IMR-90 (cell line): ENCODE measurements around the gene PDZD2. TPM values are rescaled to one million over a fixed set of nuclear protein-coding genes. Genes with fewer than 3 reads are reported as not detected.

Experiments used
- ATAC-seq: fragments of 200-7000 bp; cut with Tn5 transposase; 2 replicates; pipeline ENCODE4 v1.9.1; 2020; ENCODE audit warnings: low read depth, mild to moderate bottlenecking, moderate library complexity
- BruUV-seq: library from RNA; stranded (reverse); fragments of 400-500 nt; replicated peaks from 2 replicates; lab custom pipeline; 2021; lab: Mats Ljungman, UMichigan
- CTCF ChIA-PET: fragments of 300-600 bp; formaldehyde crosslinking; extraction: SDS; loops from one replicate; lab custom pipeline; 2021; ENCODE audit warnings: antibody characterized with exemption; lab: Yijun Ruan, JAX
- POLR2A ChIA-PET: fragments of 300-600 bp; sonication (Branson Sonifier 250); formaldehyde crosslinking; loops from one replicate; lab custom pipeline; 2022; ENCODE audit warnings: antibody characterized with exemption; ENCODE audit not compliant: unreplicated experiment; lab: Charles Lee
- DNase-seq: peaks from one replicate; pipeline ENCODE4 v3.0.0; 2013
- H2AFZ ChIP-seq: replicated peaks from 2 replicates; pipeline ENCODE3; 2013; ENCODE audit warnings: low read length, mild to moderate bottlenecking; ENCODE audit not compliant: poor library complexity
- H2AK5ac ChIP-seq: 2 replicates; pipeline ENCODE4 v1.6.1; 2013; ENCODE audit warnings: low read depth, low read length, inconsistent platforms
- H2AK9ac ChIP-seq: replicated peaks from 2 replicates; pipeline ENCODE3; 2013; ENCODE audit warnings: mild to moderate bottlenecking, low read depth, low read length, moderate library complexity; ENCODE audit not compliant: poor library complexity
- H2BK120ac ChIP-seq: 2 replicates; pipeline ENCODE4 v1.6.1; 2013; ENCODE audit warnings: low read depth, low read length, inconsistent platforms
- H2BK15ac ChIP-seq: 3 replicates; pipeline ENCODE4 v1.6.1; 2013; ENCODE audit warnings: low read depth, low read length, inconsistent platforms
- H2BK20ac ChIP-seq: 2 replicates; pipeline ENCODE4 v1.6.1; 2013; ENCODE audit warnings: low read depth, mild to moderate bottlenecking, inconsistent platforms, low read length, moderate library complexity
- H2BK5ac ChIP-seq: 2 replicates; pipeline ENCODE4 v1.6.1; 2013; ENCODE audit warnings: mild to moderate bottlenecking, low read depth, low read length, inconsistent platforms; ENCODE audit not compliant: poor library complexity, severe bottlenecking
- H3K14ac ChIP-seq: replicated peaks from 2 replicates; pipeline ENCODE4 v1.6.1; 2013; ENCODE audit warnings: low read depth, low read length, inconsistent platforms
- H3K18ac ChIP-seq: 2 replicates; pipeline ENCODE4 v1.6.1; 2013; ENCODE audit warnings: low read depth, low read length, control low read depth
- H3K23ac ChIP-seq: 2 replicates; pipeline ENCODE4 v1.6.1; 2013; ENCODE audit warnings: low read depth, low read length, inconsistent platforms
- H3K27ac ChIP-seq: 2 replicates; pipeline ENCODE4 v1.5.1; 2013; ENCODE audit warnings: mild to moderate bottlenecking, control low read depth, low read length; ENCODE audit not compliant: insufficient read depth
- H3K27me3 ChIP-seq: 2 replicates; pipeline ENCODE4 v1.6.1; 2013; ENCODE audit warnings: low read length; ENCODE audit not compliant: control insufficient read depth, insufficient read depth
- H3K36me3 ChIP-seq: 2 replicates; pipeline ENCODE4 v1.6.1; 2013; ENCODE audit warnings: low read length, mixed read lengths; ENCODE audit not compliant: control insufficient read depth, insufficient read depth
- H3K4ac ChIP-seq: 2 replicates; pipeline ENCODE4 v1.6.1; 2013; ENCODE audit warnings: low read depth, low read length, inconsistent platforms
- H3K4me1 ChIP-seq: 2 replicates; pipeline ENCODE4 v1.6.1; 2013; ENCODE audit warnings: low read length, mixed read lengths; ENCODE audit not compliant: control insufficient read depth, insufficient read depth
- H3K4me2 ChIP-seq: 2 replicates; pipeline ENCODE4 v1.6.1; 2013; ENCODE audit warnings: low read depth, mild to moderate bottlenecking, control low read depth, low read length, moderate library complexity
- H3K4me3 ChIP-seq: 2 replicates; pipeline ENCODE4 v1.5.1; 2013; ENCODE audit warnings: low read depth, mild to moderate bottlenecking, control low read depth, low read length, moderate library complexity; ENCODE audit not compliant: insufficient read depth
- H3K56ac ChIP-seq: 2 replicates; pipeline ENCODE4 v1.6.1; 2013; ENCODE audit warnings: low read length, inconsistent platforms; ENCODE audit not compliant: insufficient read depth; ENCODE audit errors: extremely low read depth
- H3K79me1 ChIP-seq, 2 experiments: 2 replicates each; pipeline ENCODE4 v1.6.1; 2013; ENCODE audit warnings: low read length in 2 of 2, inconsistent platforms in 1 of 2, low read depth in 1 of 2
- H3K9ac ChIP-seq: 2 replicates; pipeline ENCODE4 v1.6.1; 2013; ENCODE audit warnings: low read depth, low read length, control low read depth
- H3K9me1 ChIP-seq: 2 replicates; pipeline ENCODE4 v1.6.1; 2013; ENCODE audit warnings: low read length, inconsistent platforms; ENCODE audit not compliant: insufficient read depth
- H3K9me3 ChIP-seq: 2 replicates; pipeline ENCODE4 v1.6.1; 2013; ENCODE audit warnings: low read length; ENCODE audit not compliant: control insufficient read depth, insufficient read depth
- H4K20me1 ChIP-seq: 2 replicates; pipeline ENCODE4 v1.6.1; 2013; ENCODE audit warnings: low read length, inconsistent platforms; ENCODE audit not compliant: insufficient read depth
- H4K5ac ChIP-seq: 2 replicates; pipeline ENCODE4 v1.6.1; 2013; ENCODE audit warnings: mild to moderate bottlenecking, low read depth, low read length, control low read depth
- H4K8ac ChIP-seq, 2 experiments: 2 replicates each; pipeline ENCODE4 v1.6.1; 2013; ENCODE audit warnings: low read depth in 2 of 2, low read length in 2 of 2, control low read depth in 1 of 2, inconsistent platforms in 1 of 2
- H4K91ac ChIP-seq: 2 replicates; pipeline ENCODE4 v1.6.1; 2013; ENCODE audit warnings: low read depth, low read length, inconsistent platforms; ENCODE audit not compliant: insufficient read depth
- NFE2L2 ChIP-seq: fragments of 150-350 bp; IDR thresholded peaks from 2 replicates; pipeline ENCODE4 v1.6.1; 2016; ENCODE audit warnings: low read depth, mild to moderate bottlenecking, low read length
- WGBS, 2 experiments: methylation state at CpG; one replicate each; pipeline versions ENCODE4 v1.1.5 to v1.1.7; 2013; ENCODE audit warnings: missing lambda C conversion rate in 2 of 2; ENCODE audit not compliant: insufficient read length in 1 of 2; ENCODE audit errors: extremely low coverage in 2 of 2; 5-methylcytosine and 5-hydroxymethylcytosine counted together
- dilution Hi-C: fragments of 300-500 bp; cut with HindIII; formaldehyde crosslinking; loops from one replicate; pipeline ENCODE4 v1.14.3; 2018; ENCODE audit warnings: low sequenced_read_pairs; ENCODE audit not compliant: unreplicated experiment
- in situ Hi-C: fragments of 300-500 bp; cut with MboI; formaldehyde crosslinking; loops from 3 replicates; pipeline ENCODE4 v1.14.3; 2019; ENCODE audit warnings: low sequenced_read_pairs, inconsistent platforms, mixed read lengths
- intact Hi-C: fragments of 100-400 bp; cut with micrococcal nuclease; formaldehyde crosslinking; loops from 2 replicates; pipeline ENCODE4 v1.10.0; 2022
- polyA plus RNA-seq, 3 experiments: library from polyadenylated mRNA; depleted of rRNA; stranded (reverse); fragments of >200 nt; gene quantifications; 2 replicates each; pipeline ENCODE4 v1.2.3, GENCODE V29; 2012; ENCODE audit warnings: low replicate concordance in 1 of 3
- total RNA-seq: library from RNA; depleted of rRNA; stranded (reverse); fragments of >200 nt; gene quantifications from 2 replicates; pipeline ENCODE4 v1.2.3, GENCODE V29; 2012

PDZD2 gene
- total and polyA plus RNA-seq, 2 of the 4 experiments (the other 2 are of a cell fraction): under 0.01 to 0.02 TPM

- no peaks in the 10 kb centered on the region for H3K9me3 ChIP-seq
- no peak for TF ChIP-seq NFE2L2
- peaks cover 3% of the 10 kb centered on the region; the same call in 1 of the 2 replicates for H3K9me1 ChIP-seq
- H3K4me3 ChIP-seq: no peak overlapping the region
- no peak for DNase-seq
- peaks cover 9% of the 10 kb centered on the region for H3K4me1 ChIP-seq
- H3K9ac ChIP-seq: no peak overlapping the region
- no peak overlapping the region for H4K8ac ChIP-seq
- no peak overlapping the region for H4K91ac ChIP-seq
- no peak overlapping the region for H2AK9ac ChIP-seq
- H3K4me2 ChIP-seq: no peak overlapping the region
- H3K79me1 ChIP-seq: peaks cover 32 to 65% of the 10 kb centered on the region in 2 experiments
- peak overlapping the region; percentile 24; the same call in 1 of the 2 replicates for H3K27ac ChIP-seq
- peak; percentile 57 for ATAC-seq
- peaks cover 19% of the 10 kb centered on the region for H3K36me3 ChIP-seq
- no peak overlapping the region for H2BK20ac ChIP-seq
- CTCF ChIA-PET: interaction anchor here (0.6 kb wide), 1 partner anchor 1121 kb away, joined by 4 read pairs; no protein-coding TSS in a partner anchor
- no peak overlapping the region for H2BK15ac ChIP-seq
- no peak overlapping the region for H2BK5ac ChIP-seq
- H3K14ac ChIP-seq: no peak overlapping the region
- intact Hi-C loops (no loop called here), in situ Hi-C loops (no loop called here), dilution Hi-C loops (no loop called here)
- no peak overlapping the region for H3K4ac ChIP-seq
- H3K27me3 ChIP-seq: no peaks in the 10 kb centered on the region
- POLR2A ChIA-PET: no interaction called here
- no peak overlapping the region for H4K5ac ChIP-seq
- BruUV-seq: no TSS peak
- H4K20me1 ChIP-seq: peaks cover 55% of the 10 kb centered on the region
- H3K18ac ChIP-seq: no peak overlapping the region
- no peak overlapping the region for H2AK5ac ChIP-seq
- no CpG with 5 or more reads among the region's 7 CpGs for WGBS, 2 experiments
- no peak overlapping the region for H2BK120ac ChIP-seq
- H2AFZ ChIP-seq: no peak overlapping the region
- H3K23ac ChIP-seq: no peak overlapping the region
- no peak overlapping the region for H3K56ac ChIP-seq
Measured at GRCh38 chr5:32129074-32129598, 490.2 kb downstream of the PDZD2 start.
